Kidney capillary endothelial cell (primary cell): ENCODE data around the gene SDK2.
"Not testable (repeated sequence)": the region's sequence is repeated elsewhere in the genome, so short reads cannot be mapped to it uniquely, and the experiment has no call there.

ENCODE experiments used
- DNase-seq: peaks from one replicate; pipeline ENCODE4 v3.0.0-alpha.2; 2018; ENCODE audit warnings: low spot score

SDK2 gene

DNA sequence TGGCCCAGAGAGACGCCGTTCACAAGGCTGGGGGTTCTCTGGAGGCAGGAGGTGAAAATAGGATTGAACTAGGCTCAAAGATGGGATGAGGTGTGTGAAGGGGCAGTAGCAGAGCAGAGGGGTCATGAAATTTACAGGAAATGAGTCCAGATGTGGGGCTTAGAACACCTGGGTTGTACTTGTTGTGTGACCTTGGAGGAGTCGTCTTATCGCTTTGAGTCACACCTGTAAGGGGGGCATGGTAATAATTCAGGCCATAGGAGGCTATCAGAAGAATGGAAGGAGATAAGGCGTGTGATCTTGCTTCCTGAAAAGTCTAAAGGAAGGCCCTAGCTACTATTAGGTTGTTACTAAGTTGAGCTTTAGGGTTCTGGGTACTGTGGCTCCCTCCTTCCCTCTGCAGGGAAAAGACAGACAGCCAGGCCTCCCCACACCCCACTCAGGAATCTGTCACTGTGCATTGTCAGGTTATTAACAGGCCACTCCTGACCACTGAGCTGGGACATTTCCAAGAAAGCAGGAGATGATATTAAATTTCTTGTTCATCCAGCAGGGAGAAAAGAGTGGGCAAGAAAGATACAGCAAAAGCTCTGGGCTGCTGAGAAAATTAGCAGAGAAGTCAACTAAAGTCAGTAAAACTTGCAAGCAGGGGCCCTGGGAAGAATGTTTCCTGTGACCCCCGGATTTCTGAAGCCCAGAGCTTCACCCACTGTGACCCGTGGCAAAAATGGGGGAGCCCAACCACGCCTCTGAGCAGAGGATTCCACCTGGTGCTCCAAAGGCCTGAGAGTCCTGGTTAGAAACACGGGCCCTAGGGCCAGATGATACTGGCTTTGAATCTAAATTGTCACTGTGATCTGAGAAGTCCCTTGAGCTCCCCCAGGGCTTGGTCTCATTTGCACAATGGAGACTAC lies 326.5 kb downstream of the SDK2 start:
- no peak for DNase-seq

DNA sequence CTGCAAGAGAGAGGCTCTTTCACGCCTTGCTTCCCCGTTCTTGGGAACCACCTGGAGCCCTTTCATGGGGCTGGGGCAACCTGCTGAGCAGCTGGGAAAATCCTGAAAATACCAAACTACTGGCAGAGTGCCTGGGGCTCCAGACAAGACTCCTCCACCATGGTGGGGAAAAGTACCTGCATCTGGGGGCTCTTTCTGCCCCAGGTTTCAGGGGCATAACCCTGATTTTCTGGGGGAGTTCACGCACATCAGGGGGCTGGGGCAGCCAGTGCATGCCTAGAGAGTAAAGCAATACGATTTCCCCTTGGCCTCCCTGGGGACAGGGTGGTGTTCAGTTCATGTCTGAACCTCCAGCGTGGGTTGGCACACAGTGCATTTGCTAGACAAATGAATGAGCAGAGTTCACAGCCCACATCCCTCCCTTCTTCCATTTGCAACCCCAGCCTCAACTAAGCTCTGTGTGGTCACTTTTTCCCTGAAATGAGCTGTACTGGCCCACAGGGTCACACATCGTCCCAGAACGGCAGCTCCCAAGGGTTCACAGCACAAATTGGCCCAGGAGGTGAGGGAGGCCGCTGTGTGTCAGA lies 327.2 kb downstream of the SDK2 start:
- DNase-seq = no peak

DNA sequence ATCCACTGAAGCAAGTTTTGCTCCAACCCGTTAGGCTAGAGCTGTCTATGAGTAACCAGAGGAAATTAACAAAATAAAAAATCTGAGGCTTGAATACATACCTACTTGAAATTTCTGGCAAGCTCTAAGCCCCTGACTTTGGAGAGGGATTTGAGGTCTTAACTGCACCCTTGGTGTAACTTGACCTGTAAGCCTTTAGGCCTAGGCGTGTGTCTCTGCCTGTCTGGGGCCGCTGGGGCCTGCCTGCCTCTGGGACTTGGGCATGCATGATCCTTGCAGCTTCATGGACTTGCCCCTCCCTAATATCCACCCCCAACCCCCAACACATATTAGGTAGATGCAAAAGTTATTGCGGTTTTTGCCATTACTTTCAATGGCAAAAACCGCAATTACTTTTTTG lies 328.8 kb downstream of the SDK2 start:
- no peak for DNase-seq

DNA sequence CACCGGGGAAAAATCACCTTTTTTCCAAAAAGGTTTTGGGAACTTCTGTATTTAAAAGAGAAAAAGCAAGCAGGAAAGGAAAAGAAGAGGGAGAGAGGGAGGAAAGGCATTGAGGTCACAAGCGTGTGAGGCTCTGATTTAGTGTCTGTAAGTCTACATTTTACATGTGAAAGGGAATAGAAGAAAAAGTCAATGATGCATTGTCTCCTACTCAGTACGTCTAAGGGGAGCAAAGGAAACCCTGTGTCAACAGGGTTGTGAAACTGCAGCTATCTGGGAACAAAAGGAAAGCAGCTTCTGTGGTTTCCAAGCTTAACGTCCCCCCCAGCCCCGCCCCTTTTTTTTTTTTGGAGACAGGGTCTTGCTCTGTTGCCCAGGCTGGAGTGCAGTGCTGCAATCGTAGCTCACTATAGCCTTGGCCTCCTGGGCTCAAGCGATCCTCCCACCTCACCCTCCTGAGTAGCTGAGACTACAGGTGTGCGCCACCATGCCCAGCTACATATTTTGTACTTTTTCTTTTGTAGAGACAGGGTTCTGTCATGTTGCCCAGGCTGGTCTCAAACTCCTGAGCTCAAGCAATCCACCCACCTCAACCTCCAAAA lies 330.6 kb downstream of the SDK2 start:
- DNase-seq = no peak

DNA sequence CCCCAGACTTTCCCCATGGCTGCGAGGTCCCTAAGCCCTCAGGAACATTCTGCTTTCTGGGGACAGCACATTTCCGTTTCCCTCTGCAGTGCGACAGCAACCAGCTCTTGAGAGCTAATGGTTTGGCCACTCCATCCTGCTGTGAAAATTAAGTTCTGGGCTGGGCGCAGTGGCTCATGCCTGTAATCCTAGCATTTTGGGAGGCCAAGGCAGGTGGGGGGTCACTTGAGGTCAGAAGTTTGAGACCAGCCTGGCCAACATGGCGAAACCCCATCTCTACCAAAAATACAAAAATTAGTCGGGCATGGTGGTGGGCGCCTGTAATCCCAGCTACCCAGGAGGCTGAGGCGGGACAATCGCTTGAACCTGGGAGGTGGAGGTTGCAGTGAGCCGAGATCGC lies 331.4 kb downstream of the SDK2 start:
- not testable (repeated sequence) for DNase-seq

DNA sequence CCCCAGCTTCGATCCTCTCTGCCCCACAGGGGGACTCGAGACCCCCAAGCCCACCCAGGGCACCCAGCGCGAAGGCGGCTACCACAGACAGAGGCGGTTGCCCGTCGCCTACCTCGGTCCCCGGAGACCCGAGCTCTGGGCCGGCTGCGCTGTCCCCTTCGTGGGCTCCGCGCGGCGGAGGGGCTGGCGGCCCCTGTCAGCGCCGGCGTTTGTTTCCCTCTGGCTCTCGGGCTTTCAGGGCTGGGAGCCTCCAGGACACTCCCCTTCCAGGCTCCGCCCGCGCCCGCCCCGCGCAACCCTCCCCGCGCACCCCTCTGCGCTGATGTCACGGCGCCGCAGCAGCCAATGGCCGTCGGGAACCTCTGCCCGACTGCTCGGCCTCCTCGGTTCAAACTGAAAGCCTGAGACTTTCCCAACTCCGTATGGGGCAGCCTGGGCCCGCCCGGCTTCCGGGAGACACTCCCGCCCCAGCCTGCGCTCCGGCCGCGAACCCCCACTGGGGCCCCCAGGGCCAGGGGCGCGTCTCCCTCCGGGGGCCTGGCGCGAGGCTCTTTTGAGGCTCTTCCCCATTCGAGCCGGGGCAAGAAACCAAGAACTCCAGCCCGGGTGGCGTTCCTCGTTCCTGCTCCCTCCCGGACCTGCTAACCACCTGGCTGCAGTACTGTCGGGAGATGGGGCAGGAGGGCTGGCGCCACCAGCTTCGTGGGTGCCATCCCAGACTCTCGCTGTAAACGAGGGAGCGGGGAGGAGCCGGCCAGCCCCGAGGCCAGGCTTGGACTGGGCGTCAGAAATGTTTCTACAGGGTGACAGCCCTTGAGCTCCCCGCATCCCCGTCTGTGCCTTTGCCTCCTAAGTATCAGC lies 332.2 kb downstream of the SDK2 start, which contains the start of gene CDC42EP4:
Gene CDC42EP4, minus strand, starts transcription at position 221 of the 861 bp plus-strand sequence. CDS start 25,501 bp downstream, outside the sequence.
- peak; percentile 90 for DNase-seq

DNA sequence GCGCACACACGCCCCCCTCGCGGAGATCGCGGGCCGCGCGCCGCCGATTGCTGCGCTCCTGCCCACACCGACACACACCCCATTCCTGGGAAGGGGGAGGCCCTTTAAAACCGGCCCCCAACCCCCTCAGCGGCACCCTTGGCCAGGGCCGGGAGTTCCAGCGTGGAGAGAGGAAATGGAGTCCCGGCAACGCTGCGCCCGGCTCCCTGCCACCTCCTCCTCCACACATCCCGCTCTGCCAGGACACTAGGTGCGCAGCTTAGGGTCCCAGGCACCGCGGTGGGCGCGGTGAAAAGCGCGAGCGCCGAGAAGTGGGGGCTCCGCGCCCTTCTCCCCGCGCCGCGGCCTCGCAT lies 332.8 kb downstream of the SDK2 start:
- no peak for DNase-seq

DNA sequence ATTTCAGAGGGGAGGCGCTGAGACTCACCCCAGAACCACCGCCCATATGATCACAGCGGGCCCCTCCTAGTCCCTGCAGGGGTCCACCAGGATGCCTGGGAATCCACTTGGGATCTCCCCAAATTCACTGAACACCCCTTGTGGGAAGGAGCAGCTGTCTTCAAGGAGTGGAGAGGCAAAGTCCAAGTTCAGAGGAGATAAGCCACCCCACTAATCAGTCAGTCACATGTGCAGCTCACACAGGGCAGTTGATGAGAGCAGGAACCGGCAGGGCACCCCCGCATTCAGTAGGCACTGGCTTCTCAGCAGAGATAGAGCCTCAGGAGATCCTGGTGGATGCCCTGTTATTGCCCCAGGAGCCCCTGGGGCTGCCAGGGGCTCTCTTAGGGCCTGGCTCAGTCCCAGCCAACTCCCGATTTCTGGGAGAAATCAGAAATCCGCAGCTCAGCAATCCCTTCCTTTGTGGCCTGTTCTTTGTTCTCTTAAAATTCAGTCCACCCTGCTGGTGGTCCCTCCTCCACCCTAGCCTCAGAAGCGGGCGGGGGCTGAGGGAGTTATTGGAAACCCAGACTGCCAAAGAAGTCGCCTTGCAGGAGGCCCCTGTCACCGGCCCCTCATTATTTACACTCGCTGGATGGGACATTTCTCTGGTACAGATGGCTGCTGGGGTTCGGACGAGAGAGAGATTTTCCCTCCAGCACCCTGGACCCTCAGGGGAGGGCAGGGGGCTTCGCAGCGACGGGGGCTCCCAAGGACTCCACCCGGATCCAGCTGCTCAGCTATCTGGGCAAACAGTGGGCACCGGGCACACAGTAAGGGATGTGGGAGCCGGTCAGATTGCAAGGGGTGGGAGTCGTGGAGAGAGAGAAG lies 334.3 kb downstream of the SDK2 start:
- DNase-seq = no peak

DNA sequence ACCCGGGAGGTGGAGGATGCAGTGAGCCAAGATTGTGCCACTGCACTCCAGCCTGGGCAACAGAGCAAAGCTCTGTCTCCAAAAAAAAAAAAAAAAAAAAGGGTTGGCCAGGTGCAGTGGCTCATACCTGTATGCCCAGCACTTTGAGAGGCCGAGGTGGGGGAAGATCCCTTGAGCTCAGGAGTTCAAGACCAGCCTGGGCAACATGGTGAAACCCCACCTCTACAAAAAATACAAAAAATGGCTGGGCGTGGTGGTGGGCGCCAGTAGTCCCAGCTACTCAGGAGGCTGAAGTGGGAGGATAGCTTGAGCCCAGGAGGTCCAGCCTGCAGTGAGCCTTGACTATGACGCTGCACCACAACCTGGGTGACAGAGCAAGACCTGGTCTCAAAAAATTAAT lies 335.3 kb downstream of the SDK2 start:
- not testable (repeated sequence) for DNase-seq

DNA sequence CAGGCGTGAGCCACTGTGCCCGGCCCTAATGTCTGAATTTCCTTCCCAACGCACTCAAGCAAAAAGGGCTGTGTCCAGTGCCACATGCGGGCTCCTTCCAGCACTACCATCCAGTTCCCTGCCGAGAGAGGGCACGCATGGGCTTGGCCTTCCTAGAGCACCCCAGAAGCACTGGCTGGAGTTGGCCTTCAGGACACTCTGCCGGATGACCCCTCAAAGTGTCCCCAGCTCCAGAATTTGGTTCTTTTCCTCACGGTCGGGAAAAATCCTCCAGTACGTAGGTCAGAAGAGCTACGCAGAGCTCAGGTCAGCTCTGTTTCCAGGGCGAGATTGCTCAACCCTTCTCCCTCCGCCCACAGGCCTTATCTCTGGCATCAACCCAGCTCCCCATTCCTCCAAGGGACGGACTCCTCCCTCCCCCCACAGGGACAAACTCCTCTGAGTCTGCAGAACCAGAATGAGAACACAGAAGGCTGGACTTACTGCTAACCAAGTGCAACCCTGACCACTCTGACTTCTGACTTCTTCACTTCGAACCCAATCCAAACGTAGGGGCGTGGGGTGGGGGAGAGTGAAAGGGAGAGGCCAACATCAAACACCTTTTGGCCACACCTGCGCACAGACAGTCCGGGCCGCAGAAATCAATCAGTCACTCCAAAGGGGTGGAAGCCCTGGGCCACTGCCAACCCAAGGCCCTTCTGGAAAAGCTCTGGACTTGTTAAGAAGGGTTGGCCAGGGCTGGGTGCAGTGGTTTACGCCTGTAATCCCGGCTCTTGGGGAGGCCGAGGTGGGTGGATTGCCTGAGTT lies 336.0 kb downstream of the SDK2 start:
- no peak for DNase-seq

DNA sequence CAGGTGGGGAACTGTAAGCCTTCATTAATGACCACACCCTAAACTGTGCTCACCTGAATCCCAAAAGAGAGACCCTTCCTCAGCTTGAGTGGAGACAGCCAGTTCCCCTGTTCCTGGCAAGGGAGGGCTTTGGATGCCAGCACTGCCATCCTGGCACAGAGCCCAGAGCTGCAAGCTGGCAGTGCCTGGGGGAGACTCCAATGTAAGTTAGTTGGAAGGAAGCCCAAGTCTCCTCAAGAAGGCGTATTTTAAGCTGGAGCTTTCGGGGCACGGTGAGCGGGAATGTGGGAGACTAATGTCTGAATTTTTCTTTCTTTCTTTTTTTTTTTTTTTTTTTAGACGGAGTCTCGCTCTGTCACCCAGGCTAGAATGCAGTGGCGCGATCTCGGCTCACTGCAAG lies 337.1 kb downstream of the SDK2 start:
- no peak for DNase-seq

DNA sequence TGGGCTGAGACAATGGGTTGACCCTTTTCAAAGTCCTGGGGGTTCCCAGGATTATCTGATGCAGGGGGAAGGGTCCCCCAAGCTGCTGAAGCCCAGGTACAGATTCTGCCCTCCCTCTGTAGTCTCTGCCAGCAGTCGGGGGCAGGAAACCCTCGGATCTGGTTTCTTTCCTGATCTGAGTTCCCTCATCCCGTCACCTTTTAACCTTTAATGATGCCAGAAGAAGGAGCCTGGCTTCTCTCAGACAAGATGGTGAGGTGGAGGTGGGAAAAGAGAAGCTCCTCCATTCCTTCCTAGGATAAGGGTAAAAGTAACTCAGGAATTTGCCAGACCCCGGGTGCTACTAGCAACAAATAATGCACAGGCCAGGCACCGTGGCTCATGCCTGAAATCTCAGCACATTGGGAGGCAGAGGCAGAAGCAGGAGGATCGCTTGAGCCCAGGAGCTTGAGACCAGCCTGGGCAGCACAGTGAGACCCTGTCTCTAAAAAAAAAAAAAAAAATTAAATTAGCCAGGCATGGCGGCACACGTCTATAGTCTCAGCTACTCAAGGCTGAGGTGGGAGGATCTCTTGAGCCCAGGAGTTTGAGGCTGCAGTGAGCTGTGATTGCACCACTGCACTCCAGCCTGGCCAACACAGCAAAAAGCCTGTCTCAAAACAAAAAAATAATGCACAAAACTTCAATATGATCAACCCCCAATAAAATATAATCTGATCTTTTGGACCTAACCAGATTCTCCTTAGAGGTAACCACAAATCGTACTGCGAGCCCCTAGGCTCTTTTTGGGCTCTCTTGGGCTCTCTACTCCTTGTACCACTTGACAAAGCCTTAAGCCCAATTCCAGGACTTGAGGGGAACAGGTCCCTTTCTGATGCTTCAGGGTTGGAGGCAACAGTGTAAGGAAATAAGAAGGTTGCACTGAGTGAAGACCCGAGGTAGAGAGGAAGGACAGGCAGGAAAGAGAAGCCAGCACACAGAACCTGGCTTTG lies 338.1 kb downstream of the SDK2 start:
- no peak for DNase-seq

DNA sequence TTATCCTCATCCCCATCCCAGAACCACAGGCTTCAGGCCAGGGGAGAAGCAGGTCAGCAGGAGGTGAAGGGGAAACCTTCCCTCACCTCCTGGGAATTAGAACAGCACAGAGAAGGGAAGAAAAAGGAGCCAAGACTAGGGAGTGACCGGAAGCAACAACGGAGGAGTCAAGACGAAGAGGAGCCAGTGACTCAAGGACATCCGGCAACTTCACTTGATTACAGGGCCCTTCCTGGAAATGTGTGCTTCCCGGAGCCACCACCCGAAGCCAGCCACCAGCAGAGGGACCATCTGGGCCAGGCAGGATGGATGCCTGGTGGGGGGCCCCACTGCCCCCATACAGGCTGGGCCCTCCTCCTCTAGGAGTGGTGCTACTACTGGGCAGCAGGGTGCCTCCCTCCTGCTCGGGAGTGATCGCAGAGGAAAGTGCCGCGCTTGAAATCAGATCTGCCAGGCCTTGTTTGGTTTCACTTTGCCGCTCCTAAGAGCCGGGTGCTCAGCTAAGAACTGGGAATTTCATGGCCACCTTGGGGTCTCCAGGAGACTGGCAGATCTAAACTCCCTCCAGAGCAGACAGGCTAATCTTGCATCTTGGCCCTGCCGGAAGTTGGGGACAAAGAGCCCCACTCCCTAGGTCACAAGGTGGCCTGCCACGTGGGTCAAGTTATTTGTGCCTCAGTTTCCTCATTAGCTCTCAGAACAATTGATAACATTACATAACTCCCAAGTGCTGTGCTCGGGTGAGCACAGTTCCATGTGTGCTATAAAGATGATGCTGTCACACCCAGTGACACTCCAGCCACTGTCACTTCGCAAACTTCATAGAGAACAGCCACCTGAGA lies 339.1 kb downstream of the SDK2 start:
- DNase-seq = peak; percentile 97

DNA sequence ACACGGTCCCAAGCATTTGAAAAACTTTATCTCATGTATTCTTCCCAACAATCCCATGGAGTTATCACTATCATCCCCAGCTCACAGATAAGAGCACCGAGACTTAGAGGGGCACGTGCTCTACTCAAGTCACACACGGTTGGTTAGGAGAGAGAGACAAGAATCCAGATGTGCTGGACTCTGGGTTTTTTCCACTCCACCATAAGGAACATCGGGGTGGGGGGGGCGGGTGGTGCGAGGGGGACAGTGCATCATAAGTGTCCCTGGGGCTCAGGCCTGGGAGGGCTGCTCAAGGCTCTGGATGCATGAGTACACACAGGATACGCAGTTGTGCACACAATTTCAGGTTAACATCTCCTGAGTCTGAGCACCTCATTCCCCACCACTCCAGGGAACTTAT lies 339.8 kb downstream of the SDK2 start:
- DNase-seq = no peak

DNA sequence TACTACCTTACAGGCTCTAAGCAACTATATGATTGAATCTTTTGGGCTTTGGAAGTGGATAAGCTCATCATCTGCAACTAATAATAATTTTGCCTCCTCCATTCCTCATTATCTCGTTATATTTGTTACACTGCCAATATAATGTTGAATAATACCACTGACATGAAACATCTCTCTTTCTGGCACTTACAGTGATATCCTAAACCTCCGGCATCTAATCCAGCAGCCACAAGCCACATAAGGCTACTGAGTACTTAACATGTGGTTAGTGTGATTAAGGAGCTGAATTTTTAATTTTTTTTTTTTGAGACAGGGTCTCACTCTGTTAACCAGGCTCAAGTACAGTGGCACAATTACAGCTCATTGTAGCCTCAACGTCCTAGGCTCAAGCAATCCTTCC lies 342.1 kb downstream of the SDK2 start:
- DNase-seq = no peak

DNA sequence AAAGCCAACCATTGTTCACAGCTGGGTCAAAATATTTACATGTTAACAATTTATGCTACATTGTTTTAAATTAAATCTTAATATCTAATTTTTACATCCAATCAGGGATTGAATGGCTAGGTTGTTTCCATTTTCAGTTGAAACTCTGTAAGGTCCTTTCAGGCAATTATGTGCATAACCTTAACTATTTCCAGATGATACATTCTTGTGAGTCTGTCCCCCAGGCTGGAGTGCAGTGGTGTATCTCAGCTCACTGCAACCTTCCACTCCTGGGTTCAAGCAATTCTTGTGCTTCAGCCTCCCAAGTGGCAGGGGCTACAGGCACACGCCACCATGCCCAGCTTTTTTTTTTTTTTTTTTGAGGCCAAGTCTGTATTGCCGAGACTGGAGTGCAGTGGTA lies 342.9 kb downstream of the SDK2 start:
- DNase-seq = no peak

DNA sequence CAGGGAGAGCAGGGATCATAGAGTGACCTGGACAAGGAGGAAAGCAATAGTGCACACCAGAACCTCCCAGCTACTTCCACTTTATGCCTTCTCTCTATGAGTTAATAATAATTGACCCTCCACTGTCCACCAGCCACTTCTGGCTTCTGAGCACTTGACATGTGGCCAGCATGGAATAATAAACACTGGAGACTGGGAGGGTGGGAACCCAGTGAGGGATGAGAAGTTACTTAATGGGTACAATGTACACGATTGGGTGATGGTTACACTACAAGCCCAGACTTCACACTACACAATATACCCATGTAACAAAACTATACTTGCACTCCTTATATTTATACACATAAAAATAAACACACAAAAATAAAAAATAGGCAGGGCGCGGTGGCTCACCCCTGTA lies 343.9 kb downstream of the SDK2 start:
- DNase-seq = no peak
